ENCODE results near the gene SLC66A1.

- TF ChIP-seq CTCF (IDR thresholded peaks at IDR 0.05; ENCODE audit: extremely low read depth in 1 of 2, insufficient read depth in 1 of 2, low read depth in 1 of 2, low read length in 2 of 2) (no peak), POLR2A (IDR thresholded peaks at IDR 0.05; ENCODE audit: low read depth, low read length) (no peak)
These were observed 65.9 kb downstream of the SLC66A1 start for GRCh38 chr1:19377812-19378718.

Measured in endothelial cell of umbilical vein (primary cell).